ENCODE data around the gene OR2L5.

The OR2L5 gene, protein sequence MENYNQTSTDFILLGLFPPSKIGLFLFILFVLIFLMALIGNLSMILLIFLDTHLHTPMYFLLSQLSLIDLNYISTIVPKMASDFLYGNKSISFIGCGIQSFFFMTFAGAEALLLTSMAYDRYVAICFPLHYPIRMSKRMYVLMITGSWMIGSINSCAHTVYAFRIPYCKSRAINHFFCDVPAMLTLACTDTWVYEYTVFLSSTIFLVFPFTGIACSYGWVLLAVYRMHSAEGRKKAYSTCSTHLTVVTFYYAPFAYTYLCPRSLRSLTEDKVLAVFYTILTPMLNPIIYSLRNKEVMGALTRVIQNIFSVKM

DNA sequence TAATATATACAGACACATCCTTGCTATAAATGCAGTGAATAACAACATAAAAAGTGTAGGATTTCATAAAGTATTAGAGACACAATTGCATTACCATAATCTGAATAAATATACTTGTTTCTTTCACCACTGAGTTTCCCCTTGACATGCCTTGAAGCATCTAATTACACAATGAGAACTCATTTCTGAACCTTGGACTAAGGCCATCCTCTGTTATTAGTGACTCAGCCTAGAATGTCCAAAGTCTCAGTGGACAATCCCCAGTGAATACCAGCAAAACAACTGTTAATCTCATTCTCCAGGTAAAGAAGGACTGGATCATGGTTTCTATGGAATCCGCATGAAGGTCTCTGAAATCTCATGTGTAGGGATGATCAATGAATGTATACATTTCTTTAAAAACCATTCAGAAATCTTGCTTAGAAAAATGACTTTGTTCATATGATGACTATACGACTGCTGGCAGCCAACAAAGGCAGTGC lies at the start of gene OR2L5:
Gene OR2L5 (plus strand): TSS at position 432 of the 482 bp plus-strand sequence. CDS start 8,288 bp downstream, outside the sequence.
- no peak for DNase-seq

DNA sequence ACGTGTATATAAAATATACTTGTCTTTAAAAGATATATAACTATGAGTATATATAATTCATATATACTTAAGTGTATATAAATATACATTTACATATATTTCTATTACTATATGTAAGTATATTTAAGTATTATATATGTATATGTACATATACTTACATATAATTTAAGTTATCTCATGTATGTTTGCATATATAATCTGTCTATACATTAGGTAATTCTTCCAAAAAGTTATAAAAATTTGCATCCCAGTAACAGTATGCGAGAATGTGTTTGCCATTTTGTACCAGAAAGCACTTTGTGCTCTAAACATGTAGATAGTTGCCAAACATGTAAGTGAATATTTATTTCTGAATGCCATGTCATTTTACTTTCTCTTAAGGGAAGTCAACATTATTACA lies 48.5 kb upstream of the OR2L5 start, which contains the start of gene OR2AK2:
Gene OR2AK2 (plus strand): TSS at position 301 of the 400 bp plus-strand sequence. CDS start 144 bp downstream, outside the sequence.
- DNase-seq: no peak

DNA sequence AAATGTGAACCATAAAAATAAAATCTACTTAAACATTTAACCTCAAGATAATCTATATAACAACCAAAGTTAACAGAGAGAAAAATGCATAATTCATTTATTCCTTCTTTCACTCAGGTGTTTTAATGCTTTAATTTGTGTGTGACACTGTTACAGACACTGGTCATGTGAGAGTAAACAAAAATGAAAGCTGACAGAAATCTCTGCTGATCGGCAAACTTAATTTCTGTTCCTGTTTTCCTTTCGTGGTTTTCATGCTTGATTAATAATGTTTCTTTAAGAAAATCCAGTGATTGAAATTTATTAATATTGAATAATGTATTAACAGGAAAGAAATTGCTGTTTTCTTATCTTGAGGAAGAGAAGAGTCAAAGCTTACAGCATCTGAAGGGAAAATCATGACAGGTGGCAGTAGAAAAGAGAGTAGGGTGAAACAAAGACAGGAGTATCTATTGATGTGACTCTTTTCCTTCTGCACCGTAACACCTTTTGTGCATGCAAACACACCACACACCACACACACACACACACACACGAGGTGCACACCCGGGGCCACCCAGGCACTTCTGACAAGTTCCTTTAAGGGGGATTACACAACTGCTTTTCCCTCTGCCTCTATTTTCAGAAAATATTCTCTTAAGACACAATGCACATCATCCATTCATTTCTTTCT lies 46.8 kb upstream of the OR2L5 start:
- DNase-seq: no peak

DNA sequence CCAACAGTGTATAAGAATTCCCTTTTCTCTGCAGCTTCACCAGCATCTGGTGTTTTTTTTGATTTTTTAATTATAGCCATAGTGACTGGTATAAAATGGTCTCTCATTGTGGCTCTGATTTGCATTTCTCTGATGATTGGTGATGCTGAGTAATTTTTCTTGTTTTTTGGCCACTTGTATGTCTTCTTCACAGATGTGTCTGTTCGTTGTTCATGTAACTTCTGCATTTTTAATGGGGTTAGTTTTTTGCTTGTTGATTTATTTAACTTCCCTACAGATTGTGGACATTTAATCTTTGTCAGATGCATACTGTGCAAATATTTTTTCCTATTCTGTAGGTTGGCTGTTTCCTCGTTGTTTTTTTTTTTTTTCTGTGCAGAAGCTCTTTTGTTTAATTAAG lies 20.5 kb upstream of the OR2L5 start:
- DNase-seq: no peak

DNA sequence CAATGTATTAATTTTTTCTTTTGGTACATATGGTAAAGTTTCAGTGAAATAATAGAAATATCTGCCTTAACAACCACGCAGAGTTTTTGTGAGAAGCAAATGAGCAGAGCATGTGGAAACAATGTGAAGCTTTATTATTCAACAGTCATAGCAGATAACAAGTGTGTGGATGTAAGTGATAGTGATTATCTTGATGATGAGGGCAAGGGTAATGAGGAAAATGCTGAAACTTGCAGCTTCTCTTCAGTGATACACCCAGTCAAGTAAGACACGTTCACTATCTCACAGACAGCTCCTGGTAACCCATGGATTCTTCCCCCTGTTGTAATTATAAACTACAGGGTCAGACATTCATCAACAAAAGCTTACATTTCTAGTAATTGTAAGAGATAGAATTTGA lies 14.6 kb upstream of the OR2L5 start:
- no peak for DNase-seq

DNA sequence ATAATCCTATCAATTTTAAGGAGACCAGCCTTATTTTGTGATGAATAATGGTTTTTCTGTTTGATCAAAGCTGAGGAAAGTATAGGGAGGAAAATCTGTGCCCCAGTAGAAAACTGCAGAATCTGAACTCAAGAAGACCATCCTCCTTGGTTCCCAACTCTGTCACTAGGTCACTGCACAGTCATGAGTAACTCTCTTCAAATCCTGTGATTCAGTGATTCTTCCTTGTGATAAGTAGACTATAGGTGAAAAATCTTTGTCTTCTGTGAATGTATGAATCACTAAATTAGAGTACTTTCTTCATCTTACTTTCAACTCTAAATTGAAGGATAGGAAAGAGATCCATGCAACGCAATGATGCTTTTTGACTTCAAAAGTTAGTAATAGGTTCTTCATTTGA lies 13.3 kb upstream of the OR2L5 start:
- no peak for DNase-seq

DNA sequence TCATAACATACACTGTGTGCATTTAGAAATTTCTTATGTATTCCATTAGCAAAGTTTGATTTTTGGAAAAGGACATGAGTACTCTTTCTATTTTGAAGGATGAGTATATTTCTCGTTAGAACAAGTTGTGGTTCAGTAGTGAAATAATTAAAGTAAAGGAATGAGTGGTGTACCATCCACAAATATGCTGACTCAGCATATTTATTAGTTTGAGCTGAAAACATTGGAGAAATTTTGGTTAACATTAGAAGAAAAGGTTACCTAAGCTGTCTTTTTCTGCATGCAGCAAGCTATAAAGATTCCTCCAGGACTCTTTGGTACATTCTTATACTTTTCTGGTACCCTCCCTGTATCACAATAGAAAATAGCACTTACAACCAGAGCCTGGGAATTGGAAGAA lies 5.7 kb upstream of the OR2L5 start:
- DNase-seq: no peak

DNA sequence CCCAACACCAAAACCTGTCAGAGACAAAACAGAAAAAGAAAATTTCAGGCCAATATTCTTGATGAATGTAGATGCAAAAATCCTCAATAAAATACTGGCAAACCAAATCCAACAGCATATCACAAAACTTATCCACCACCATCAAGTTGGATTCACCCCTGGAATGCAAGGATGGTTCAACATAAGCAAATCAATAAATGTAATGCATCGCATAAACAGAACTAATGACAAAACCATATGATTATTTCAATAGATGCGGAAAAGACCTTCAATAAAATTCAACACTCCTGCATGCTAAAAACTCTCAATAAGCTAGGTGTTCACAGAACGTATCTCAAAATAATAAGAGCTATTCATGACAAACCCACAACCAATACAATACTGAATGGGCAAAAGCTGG lies 3.8 kb upstream of the OR2L5 start:
- no peak for DNase-seq

DNA sequence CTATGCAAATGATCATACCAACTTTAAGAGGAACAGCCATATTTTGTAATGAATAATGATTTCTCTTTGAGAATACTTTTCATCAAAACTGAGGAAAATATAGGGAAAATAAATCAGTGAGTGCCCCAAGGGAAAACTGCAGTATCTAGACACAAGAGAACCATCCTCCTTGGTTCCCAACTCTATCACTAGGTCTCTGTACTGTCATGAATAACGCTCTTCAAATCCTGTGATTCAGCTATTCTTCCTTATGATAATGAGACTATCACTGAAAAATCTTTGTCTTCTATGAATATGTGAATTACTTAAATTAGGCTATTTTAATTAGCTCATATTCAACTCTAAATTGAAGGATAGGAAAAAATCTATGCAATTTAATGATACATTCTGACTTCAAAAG lies 2.3 kb downstream of the OR2L5 start:
- no peak for DNase-seq

DNA sequence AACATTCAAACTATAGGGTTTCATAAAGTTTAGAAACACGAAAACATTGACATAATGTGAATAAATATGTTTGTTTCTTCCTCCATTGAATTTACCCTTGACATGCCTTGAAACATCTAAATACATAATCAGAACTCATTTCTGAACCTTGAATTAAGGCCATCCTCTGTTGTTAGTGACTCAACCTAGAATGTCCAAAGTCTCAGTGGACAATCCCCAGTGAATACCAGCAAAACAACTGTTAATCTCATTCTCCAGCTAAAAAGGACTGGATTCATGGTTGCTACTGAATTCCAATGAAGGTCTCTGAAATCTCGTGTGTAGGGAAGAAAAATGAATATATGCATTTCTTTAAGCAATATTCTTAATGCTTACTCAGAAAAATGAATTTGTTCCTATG lies 16.3 kb downstream of the OR2L5 start, which contains the start of gene OR2L2:
Gene OR2L2 (plus strand): TSS at position 301 of the 400 bp plus-strand sequence. CDS start 8,198 bp downstream, outside the sequence.
- no peak for DNase-seq

DNA sequence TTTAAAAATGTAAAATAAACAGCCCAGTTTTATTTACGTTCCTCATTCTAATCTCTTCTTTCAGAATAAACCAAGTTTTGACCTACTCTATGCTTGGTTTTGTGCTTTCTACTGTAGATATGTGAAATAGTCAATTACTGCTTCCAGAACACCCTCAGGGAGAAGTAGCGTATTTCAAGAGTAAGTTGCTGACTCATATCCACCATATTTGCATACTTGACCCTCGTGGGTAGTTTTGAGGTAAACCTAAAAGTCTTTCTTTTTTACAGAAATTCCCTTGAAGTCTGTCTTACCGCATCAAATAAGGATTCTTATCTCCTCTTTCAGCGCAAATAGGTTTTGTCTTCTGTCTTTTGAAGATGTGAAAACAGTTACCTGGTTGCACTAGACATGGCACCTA lies 31.7 kb downstream of the OR2L5 start:
- no peak for DNase-seq

DNA sequence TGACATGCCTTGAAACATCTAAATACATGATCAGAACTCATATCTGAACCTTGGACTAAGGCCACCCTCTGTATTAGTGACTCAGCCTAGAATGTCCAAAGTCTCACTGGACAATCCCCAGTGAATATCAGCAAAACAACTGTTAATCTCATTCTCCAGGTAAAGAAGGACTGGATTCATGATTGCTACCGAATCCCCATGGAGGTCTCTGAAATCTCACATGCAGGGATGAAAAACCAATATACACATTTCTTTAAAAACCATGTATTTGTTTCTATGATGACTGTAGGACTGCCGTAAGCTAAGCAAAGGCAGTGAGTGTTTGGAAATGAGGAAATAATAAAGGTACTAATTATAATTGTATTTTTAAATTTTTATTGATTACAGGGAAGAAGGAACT lies 33.1 kb downstream of the OR2L5 start, which contains the start of gene OR2L3:
Gene OR2L3 (plus strand): TSS at position 301 of the 400 bp plus-strand sequence. CDS start 13,846 bp downstream, outside the sequence.
- no peak for DNase-seq

DNA sequence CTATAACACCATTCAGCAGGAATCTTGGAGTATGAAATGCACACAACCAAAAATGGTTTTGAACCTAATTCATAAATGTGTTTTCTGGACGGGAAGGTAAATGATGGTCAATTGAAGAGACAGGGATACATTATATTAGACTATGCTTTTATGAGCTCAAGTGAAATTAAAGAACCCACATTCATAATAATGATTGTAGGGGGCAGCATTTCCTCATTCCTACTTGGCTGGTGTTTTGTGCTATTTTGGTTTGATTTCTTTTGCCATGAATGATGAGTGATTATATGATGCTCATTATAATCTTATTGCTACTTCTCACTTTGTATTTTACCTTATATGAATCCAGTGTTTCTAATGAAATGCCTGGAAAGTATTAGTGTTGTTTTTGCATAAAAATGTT lies 33.5 kb downstream of the OR2L5 start:
- DNase-seq: no peak

DNA sequence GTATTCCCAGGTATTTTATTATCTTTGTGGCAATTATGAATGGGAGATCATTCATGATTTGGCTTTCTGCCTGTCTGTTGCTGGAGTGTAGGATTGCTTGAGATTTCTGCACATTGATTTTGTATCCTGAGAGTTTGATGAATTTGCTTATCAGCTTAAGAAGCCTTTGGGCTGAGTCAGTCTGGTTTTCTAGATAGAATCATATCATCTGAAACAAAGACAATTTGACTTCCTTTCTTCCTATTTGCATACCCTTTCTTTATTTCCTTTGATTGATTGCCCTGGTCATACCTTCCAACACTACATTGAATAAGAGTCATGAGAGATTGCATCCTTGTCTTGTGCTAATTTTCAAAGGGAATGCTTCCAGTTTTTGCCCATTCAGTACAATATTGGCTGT lies 41.2 kb downstream of the OR2L5 start:
- DNase-seq: no peak

DNA sequence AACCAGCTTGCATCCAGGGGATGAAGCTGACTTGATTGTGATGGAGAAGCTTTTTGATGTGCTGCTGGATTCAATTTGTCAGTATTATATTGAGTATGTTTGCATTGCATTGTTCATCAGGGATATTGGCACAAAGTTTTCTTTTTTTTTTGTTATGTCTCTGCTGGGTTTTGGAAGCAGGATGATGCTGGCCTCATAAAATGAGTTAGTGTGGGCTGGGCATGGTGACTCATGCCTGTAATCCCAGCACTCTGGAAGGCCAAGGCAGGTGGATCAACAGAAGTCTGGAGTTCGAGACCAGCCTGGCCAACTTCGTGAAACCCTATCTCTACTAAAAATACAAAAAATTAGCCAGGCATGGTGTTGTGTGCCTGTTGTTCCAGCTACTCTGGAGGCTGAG lies 41.8 kb downstream of the OR2L5 start:
- DNase-seq: no peak

DNA sequence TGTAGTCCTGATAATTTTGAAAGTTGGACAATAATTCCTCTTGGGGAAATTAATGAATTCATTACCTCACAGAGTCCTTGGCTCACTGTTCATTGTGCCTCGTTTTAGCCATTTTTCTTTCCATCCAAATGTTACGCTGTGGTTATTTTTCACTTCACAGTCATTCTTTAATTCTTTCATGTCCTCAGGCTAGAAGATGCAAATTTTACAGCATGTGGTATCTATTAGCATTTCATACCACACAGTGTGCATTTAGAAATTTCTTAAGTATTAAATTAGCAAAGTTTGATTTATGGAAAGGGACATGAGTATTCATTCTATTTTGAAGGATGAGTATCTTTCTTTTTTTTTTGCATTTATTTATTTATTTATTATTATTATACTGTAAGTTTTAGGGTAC lies 51.6 kb downstream of the OR2L5 start:
- DNase-seq: no peak

DNA sequence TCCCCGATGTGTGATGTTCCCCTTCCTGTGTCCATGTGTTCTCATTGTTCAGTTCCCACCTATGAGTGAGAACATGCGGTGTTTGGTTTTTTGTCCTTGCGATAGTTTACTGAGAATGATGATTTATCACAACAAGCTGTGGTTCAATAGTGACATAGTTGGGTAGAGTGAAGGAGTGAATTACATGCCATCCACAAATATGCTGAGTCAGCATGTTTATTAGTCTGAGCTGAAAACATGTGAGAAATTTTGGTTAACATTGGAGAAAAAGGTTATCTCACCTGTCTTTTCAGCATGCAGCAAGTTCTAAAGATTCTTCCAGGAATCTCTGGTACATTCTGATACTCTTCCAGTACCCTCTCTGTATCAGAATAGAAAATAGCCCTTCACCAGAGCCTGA lies 52.1 kb downstream of the OR2L5 start:
- DNase-seq: no peak
